ENCODE results near the gene ANKRD62.

- TF ChIP-seq CTCF (IDR thresholded peaks at IDR 0.05) (no peak), POLR2A (IDR thresholded peaks at IDR 0.05) (no peak)
Observed at GRCh38 chr18:12052866-12053265, 40.8 kb upstream of the ANKRD62 start.
